GM19455 (cell line): ENCODE results near the gene EEFSEC.

ENCODE experiments used
- ATAC-seq: cut with Tn5 transposase; IDR thresholded peaks from one replicate; pipeline ENCODE4 v1.9.1; 2021; ENCODE audit not compliant: unreplicated experiment

EEFSEC gene

GRCh38 chr3:128364808-128365360 is 211.6 kb downstream of the EEFSEC start:
- ATAC-seq: no peak

GRCh38 chr3:128366136-128366535 is 212.9 kb downstream of the EEFSEC start:
- ATAC-seq: no peak

- no peak for ATAC-seq
These were observed 213.4 kb downstream of the EEFSEC start for GRCh38 chr3:128366652-128367051.

- no peak for ATAC-seq
These were observed 213.9 kb downstream of the EEFSEC start for GRCh38 chr3:128367221-128367620.

- no peak for ATAC-seq
These were observed 214.5 kb downstream of the EEFSEC start for GRCh38 chr3:128367761-128368160.

GRCh38 chr3:128368626-128369025 is 215.3 kb downstream of the EEFSEC start:
- ATAC-seq: no peak

GRCh38 chr3:128369121-128369703 is 215.9 kb downstream of the EEFSEC start:
- no peak for ATAC-seq

- ATAC-seq: no peak
These were observed 216.8 kb downstream of the EEFSEC start for GRCh38 chr3:128369881-128370642.

- ATAC-seq: no peak
These were observed 219.0 kb downstream of the EEFSEC start for GRCh38 chr3:128372281-128372680.

GRCh38 chr3:128372707-128373533 is 219.6 kb downstream of the EEFSEC start:
- no peak for ATAC-seq

- ATAC-seq: no peak
These were observed 221.6 kb downstream of the EEFSEC start for GRCh38 chr3:128374746-128375445.

- no peak for ATAC-seq
These were observed 223.2 kb downstream of the EEFSEC start for GRCh38 chr3:128376516-128376915.

- ATAC-seq: no peak
These were observed 225.5 kb downstream of the EEFSEC start for GRCh38 chr3:128378631-128379347.

GRCh38 chr3:128379367-128380160 is 226.3 kb downstream of the EEFSEC start:
- ATAC-seq: no peak

- ATAC-seq: no peak
These were observed 227.0 kb downstream of the EEFSEC start for GRCh38 chr3:128380295-128380694.

GRCh38 chr3:128380719-128381118 is 227.4 kb downstream of the EEFSEC start:
- ATAC-seq: no peak

GRCh38 chr3:128381609-128382008 is 228.3 kb downstream of the EEFSEC start:
- no peak for ATAC-seq

GRCh38 chr3:128382221-128382807 is 229.0 kb downstream of the EEFSEC start:
- ATAC-seq: no peak
